K562 (cell line): ENCODE measurements around the gene MAP3K19. TPM values are rescaled to one million over a fixed set of nuclear protein-coding genes. Genes with fewer than 3 reads are reported as not detected.

Experiments
- AFF4 ChIP-seq: sonication (generic); formaldehyde crosslinking; IDR thresholded peaks from 2 replicates; pipeline ENCODE4 v1.8.0; 2023; ENCODE audit warnings: mild to moderate bottlenecking, missing genetic modification reagents
- ARID1B ChIP-seq: fragments of 450-650 bp; IDR thresholded peaks from 2 replicates; pipeline ENCODE4 v1.6.1; 2016; ENCODE audit warnings: antibody characterized with exemption, mild to moderate bottlenecking, inconsistent platforms
- CTCF ChIP-seq, 3 experiments: IDR thresholded peaks in 2 of 3; conservative IDR thresholded peaks in 1 of 3; 2 replicates each; pipeline ENCODE4 v1.5.1; 2011 to 2012; ENCODE audit warnings: low read length in 3 of 3, mild to moderate bottlenecking in 3 of 3, control low read depth in 2 of 3, improper control_type of control experiment in 1 of 3, inconsistent platforms in 1 of 3, low read depth in 1 of 3, mixed read lengths in 1 of 3, moderate library complexity in 1 of 3; ENCODE audit not compliant: insufficient read depth in 2 of 3
- EGR1 ChIP-seq: fragments of 450-650 bp; conservative IDR thresholded peaks from 2 replicates; pipeline ENCODE4 v1.6.1; 2017; ENCODE audit warnings: mild to moderate bottlenecking
- KLF16 ChIP-seq: IDR thresholded peaks from 2 replicates; pipeline ENCODE4 v1.6.1; 2016; ENCODE audit warnings: antibody characterized with exemption
- MNT ChIP-seq, 2 experiments: fragments of 450-650 bp; conservative IDR thresholded peaks; 2 replicates each; pipeline ENCODE4 v1.6.1; 2017; ENCODE audit warnings: mild to moderate bottlenecking in 2 of 2, moderate library complexity in 2 of 2
- NCOA1 ChIP-seq: fragments of 450-650 bp; IDR thresholded peaks from 2 replicates; pipeline ENCODE4 v1.6.1; 2016; ENCODE audit warnings: low read depth
- PPARD ChIP-seq: fragments of 250-450 bp; sonication (Bioruptor Pico); IDR thresholded peaks from 2 replicates; pipeline ENCODE4 v1.8.0; 2022; ENCODE audit warnings: inconsistent platforms, mild to moderate bottlenecking, moderate library complexity
- RCOR1 ChIP-seq, 2 experiments: IDR thresholded peaks; 2 replicates each; pipeline ENCODE4 v1.6.1; 2012; ENCODE audit warnings: low read depth in 2 of 2, low read length in 2 of 2, borderline replicate concordance in 1 of 2, improper control_type of control experiment in 1 of 2
- SP2 ChIP-seq: IDR thresholded peaks from 2 replicates; pipeline ENCODE4 v1.6.1; 2011; ENCODE audit warnings: mild to moderate bottlenecking, low read depth, low read length, moderate library complexity; ENCODE audit not compliant: poor library complexity, severe bottlenecking; ENCODE audit errors: extremely low read depth
- SRSF9 ChIP-seq: fragments of 200-400 bp; formaldehyde crosslinking; IDR thresholded peaks from 2 replicates; pipeline ENCODE4 v1.6.1; 2017; ENCODE audit warnings: low read depth, low read length, borderline replicate concordance
- THRB ChIP-seq: fragments of 450-650 bp; formaldehyde crosslinking; conservative IDR thresholded peaks from 2 replicates; pipeline ENCODE4 v1.4.0; 2022; ENCODE audit warnings: mild to moderate bottlenecking, missing genetic modification characterization
- ZHX1 ChIP-seq: fragments of 150-350 bp; conservative IDR thresholded peaks from 2 replicates; pipeline ENCODE4 v1.6.1; 2014; ENCODE audit warnings: low read length
- ZNF707 ChIP-seq: fragments of 250-450 bp; sonication (Bioruptor Pico); conservative IDR thresholded peaks from 2 replicates; pipeline ENCODE4 v1.8.0; 2022; ENCODE audit warnings: inconsistent platforms, mild to moderate bottlenecking, moderate library complexity
- polyA plus RNA-seq, 8 experiments: library from polyadenylated mRNA; depleted of rRNA in 4 of 8; stranded (reverse) in 5 of 8; unstranded in 3 of 8; fragments of >200 nt; fragmentation: Nextera tagmentation in 2 of 8; fragmentation: Illumina TruSeq in 1 of 8; extraction: Ambion mirVana in 2 of 8; extraction: Trizol in 1 of 8; gene quantifications; 2 replicates each; pipeline versions ENCODE4 v1.2.1 to v1.2.3, GENCODE V29; 2011 to 2014; ENCODE audit warnings: inconsistent platforms in 1 of 8, missing spikeins in 1 of 8
- total RNA-seq, 7 experiments: library from RNA; depleted of rRNA in 6 of 7; stranded (reverse); fragments of >200 nt in 6 of 7; fragmentation: Illumina TruSeq in 2 of 7; extraction: Trizol in 2 of 7; gene quantifications; 2 replicates each; pipeline versions ENCODE4 v1.2.1 to v1.2.3, GENCODE V29; 2011 to 2021; ENCODE audit warnings: low replicate concordance in 1 of 7

Gene MAP3K19
- total and polyA plus RNA-seq, 9 of the 15 experiments (the other 6 are each of a cell fraction or from before 2014, with no cell fraction given) = 0.29 TPM; not detected in 8

- no peak for TF ChIP-seq NCOA1
- TF ChIP-seq ARID1B = peak; percentile 58
- no peak for TF ChIP-seq THRB (CRISPR knock-in tag)
- TF ChIP-seq EGR1 = peak; percentile 58
- TF ChIP-seq ZNF707 (CRISPR knock-in tag) = no peak
- TF ChIP-seq SRSF9 = no peak
- TF ChIP-seq PPARD (CRISPR knock-in tag) = no peak
- TF ChIP-seq AFF4 (CRISPR knock-in tag) = no peak
- peak in 2 of 3 experiments; percentile 21 to 35; a peak in 1 of 6 replicates for TF ChIP-seq CTCF (IDR thresholded peaks at IDR 0.05 in 2 of 3, conservative IDR thresholded peaks at IDR 0.05 in 1 of 3; ENCODE audit: insufficient read depth in 2 of 3, low read depth in 1 of 3, low read length in 3 of 3)
- no peak; a peak in 1 of 4 replicates for TF ChIP-seq RCOR1 (IDR thresholded peaks at IDR 0.05; ENCODE audit: borderline replicate concordance in 1 of 2, low read depth in 2 of 2, low read length in 2 of 2)
- 0 out of 2 replicates have a peak, but pooled peaks have one; percentile 25 for TF ChIP-seq ZHX1
- no peak for TF ChIP-seq SP2
- TF ChIP-seq KLF16 = no peak
- peak; percentile 22 to 61; a peak in 2 of 4 replicates for TF ChIP-seq MNT (conservative IDR thresholded peaks at IDR 0.05)
These were observed 129.2 kb downstream of the MAP3K19 start (continued) for GRCh38 chr2:134917888-134918525.
